Measurements from ENCODE around the gene GJC1.
"Not testable (repeated sequence)": the region's sequence is repeated elsewhere in the genome, so short reads cannot be mapped to it uniquely, and the experiment has no call there.

GRCh38 chr17:44755180-44755579 lies 74.9 kb downstream of the GJC1 start:
- TF ChIP-seq KDM4A (IDR thresholded peaks at IDR 0.05; ENCODE audit: low read depth, low read length, severe bottlenecking); CTCF (IDR thresholded peaks at IDR 0.05; ENCODE audit: control extremely low read depth in 1 of 3, insufficient read depth in 1 of 3, low read depth in 1 of 3, low read length in 3 of 3); POLR2A (IDR thresholded peaks at IDR 0.05; ENCODE audit: control extremely low read depth in 1 of 2, low read depth in 2 of 2, low read length in 2 of 2); JUND (IDR thresholded peaks at IDR 0.05; ENCODE audit: low read length); SAP30 (IDR thresholded peaks at IDR 0.05; ENCODE audit: insufficient read depth, insufficient replicate concordance, low read length); EP300 (IDR thresholded peaks at IDR 0.05; ENCODE audit: borderline replicate concordance in 1 of 2, low read depth in 2 of 2, low read length in 2 of 2); SP4 (IDR thresholded peaks at IDR 0.05; ENCODE audit: low read length); USF2 (IDR thresholded peaks at IDR 0.05; ENCODE audit: low read length); KDM1A (IDR thresholded peaks at IDR 0.05; ENCODE audit: borderline replicate concordance, low read length); RAD21 (IDR thresholded peaks at IDR 0.05 in 1 of 2, conservative IDR thresholded peaks at IDR 0.05 in 1 of 2; ENCODE audit: low read depth in 2 of 2, low read length in 2 of 2); RXRA (IDR thresholded peaks at IDR 0.05; ENCODE audit: insufficient read depth, low read depth, low read length); SUZ12 (IDR thresholded peaks at IDR 0.05; ENCODE audit: low read length); CEBPB (IDR thresholded peaks at IDR 0.05; ENCODE audit: low read depth, low read length): not testable (repeated sequence)

Measured in H1 (cell line).